ENCODE measurements around the gene SDR42E1. TPM values are rescaled to one million over a fixed set of nuclear protein-coding genes. Genes with fewer than 3 reads are reported as not detected.
A peak's percentile ranks its signal among the peaks of the same experiment; 100 is the strongest.

The SDR42E1 gene
- total RNA-seq, 2 donors from 2014 or later, result 5.5 to 7.2 TPM

GRCh38 chr16:82017911-82018568 lies 6.8 kb upstream of the SDR42E1 start:
- H3K4me3 ChIP-seq, result no peak overlapping the region
- H3K36me3 ChIP-seq, result no peaks in the 10 kb centered on the region
- DNase-seq (ENCODE audit: low spot score), result no peak
- intact Hi-C loops (cut with DNase I), result no loop called here
- no peak overlapping the region for H3K27ac ChIP-seq
- no peaks in the 10 kb centered on the region for H3K27me3 ChIP-seq (replicated peaks; ENCODE audit: insufficient read depth)
- 74% methylated on average over 6 of the region's 6 CpGs for WGBS
- no peaks in the 10 kb centered on the region for H3K9me3 ChIP-seq
- TF ChIP-seq CTCF (IDR thresholded peaks at IDR 0.05) (no peak), POLR2A (IDR thresholded peaks at IDR 0.05) (no peak), POLR2AphosphoS5 (IDR thresholded peaks at IDR 0.05) (no peak)
- H3K4me1 ChIP-seq (replicated peaks), result no peaks in the 10 kb centered on the region

- Histone ChIP-seq H3K4me1 (replicated peaks) (no peaks in the 10 kb centered on the region), H3K36me3 (no peaks in the 10 kb centered on the region), H3K9me3 (no peaks in the 10 kb centered on the region), H3K4me3 (no peak overlapping the region), H3K27me3 (replicated peaks; ENCODE audit: insufficient read depth) (no peaks in the 10 kb centered on the region), H3K27ac (no peak overlapping the region)
- 70% methylated on average over 2 of the region's 2 CpGs for WGBS
- intact Hi-C loops (cut with DNase I), result no loop called here
- no peak for TF ChIP-seq POLR2AphosphoS5 (IDR thresholded peaks at IDR 0.05)
- TF ChIP-seq CTCF (IDR thresholded peaks at IDR 0.05), result no peak
- TF ChIP-seq POLR2A (IDR thresholded peaks at IDR 0.05), result no peak
- no peak for DNase-seq (ENCODE audit: low spot score)
Measured at GRCh38 chr16:82016964-82017363, 5.7 kb upstream of the SDR42E1 start.

GRCh38 chr16:82016263-82016662 lies 5.0 kb upstream of the SDR42E1 start:
- Histone ChIP-seq H3K27me3 (replicated peaks; ENCODE audit: insufficient read depth) (no peaks in the 10 kb centered on the region), H3K36me3 (no peaks in the 10 kb centered on the region), H3K4me1 (replicated peaks) (no peaks in the 10 kb centered on the region), H3K4me3 (no peak overlapping the region), H3K9me3 (no peaks in the 10 kb centered on the region), H3K27ac (no peak overlapping the region)
- TF ChIP-seq CTCF (IDR thresholded peaks at IDR 0.05) (peak in 2 of 4 experiments; percentile 17 to 27), POLR2A (IDR thresholded peaks at IDR 0.05) (no peak), POLR2AphosphoS5 (IDR thresholded peaks at IDR 0.05) (peak; percentile 29)
- peak; percentile 35 for DNase-seq (ENCODE audit: low spot score)
- intact Hi-C loops (cut with DNase I), result no loop called here
- 20% methylated on average over 7 of the region's 7 CpGs for WGBS

GRCh38 chr16:82013139-82013538 lies 1.9 kb upstream of the SDR42E1 start:
- H3K4me3 ChIP-seq, result no peak overlapping the region
- 80% methylated on average over 2 of the region's 2 CpGs for WGBS

More at GRCh38 chr16:82013139-82013538, 1.9 kb upstream of the SDR42E1 start:
- no peaks in the 10 kb centered on the region for H3K4me1 ChIP-seq (replicated peaks)
- intact Hi-C loops (cut with DNase I), result no loop called here
- no peaks in the 10 kb centered on the region for H3K9me3 ChIP-seq
- no peak overlapping the region for H3K27ac ChIP-seq
- TF ChIP-seq POLR2A (IDR thresholded peaks at IDR 0.05) (no peak), CTCF (IDR thresholded peaks at IDR 0.05) (no peak), POLR2AphosphoS5 (IDR thresholded peaks at IDR 0.05) (no peak)
- H3K36me3 ChIP-seq, result no peaks in the 10 kb centered on the region
- H3K27me3 ChIP-seq (replicated peaks; ENCODE audit: insufficient read depth), result no peaks in the 10 kb centered on the region
- no peak for DNase-seq (ENCODE audit: low spot score)
